Measurements from ENCODE around the gene EDRF1. TPM values are rescaled to one million over a fixed set of nuclear protein-coding genes. Genes with fewer than 3 reads are reported as not detected.

EDRF1 gene
- total and polyA plus RNA-seq, 2 of the 13 experiments (the other 11 are each of a cell fraction or from before 2014, with no cell fraction given), result 16.9 to 26.7 TPM

DNA sequence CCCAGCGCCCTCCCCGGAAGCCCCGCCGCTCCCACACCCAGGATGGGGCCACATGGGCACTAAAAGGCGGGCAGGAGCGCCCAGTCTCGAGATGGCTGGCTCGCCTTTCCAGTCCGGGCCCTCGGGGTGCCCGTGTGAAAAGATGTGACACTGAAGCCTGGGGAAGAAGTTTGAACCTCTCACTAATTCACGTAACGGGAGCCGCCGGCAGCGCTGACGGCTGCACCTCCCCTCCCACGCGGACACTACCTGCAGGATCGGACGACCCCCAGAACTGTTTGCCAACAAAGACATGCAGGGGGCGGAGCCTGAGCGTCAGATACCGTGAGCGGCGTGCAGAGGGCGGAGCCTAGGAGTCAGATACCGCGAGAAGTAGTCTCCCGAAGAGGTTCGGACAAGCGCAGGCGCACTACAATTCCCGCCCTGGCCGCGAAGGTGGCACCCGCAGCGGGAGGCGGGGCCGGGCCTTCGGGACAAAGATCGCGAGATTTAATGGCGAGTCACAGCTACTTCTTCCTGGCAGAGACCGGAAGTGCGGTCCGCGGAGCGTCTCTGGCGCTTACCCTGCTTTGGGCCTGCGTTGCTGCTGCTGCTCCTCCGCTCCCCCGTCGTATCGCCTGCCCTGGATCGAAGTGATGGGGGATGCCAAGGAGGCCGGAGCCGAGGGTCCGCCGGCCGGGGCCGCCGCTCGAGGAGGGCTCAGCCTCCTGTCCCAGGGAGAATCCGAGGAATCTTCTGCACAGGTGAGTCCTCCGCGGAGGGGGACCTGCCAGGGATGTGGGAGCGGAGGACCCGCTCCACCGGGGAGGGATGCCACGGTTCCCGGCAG is at the start of gene EDRF1 (continued):
- TF ChIP-seq, protein P1, sequence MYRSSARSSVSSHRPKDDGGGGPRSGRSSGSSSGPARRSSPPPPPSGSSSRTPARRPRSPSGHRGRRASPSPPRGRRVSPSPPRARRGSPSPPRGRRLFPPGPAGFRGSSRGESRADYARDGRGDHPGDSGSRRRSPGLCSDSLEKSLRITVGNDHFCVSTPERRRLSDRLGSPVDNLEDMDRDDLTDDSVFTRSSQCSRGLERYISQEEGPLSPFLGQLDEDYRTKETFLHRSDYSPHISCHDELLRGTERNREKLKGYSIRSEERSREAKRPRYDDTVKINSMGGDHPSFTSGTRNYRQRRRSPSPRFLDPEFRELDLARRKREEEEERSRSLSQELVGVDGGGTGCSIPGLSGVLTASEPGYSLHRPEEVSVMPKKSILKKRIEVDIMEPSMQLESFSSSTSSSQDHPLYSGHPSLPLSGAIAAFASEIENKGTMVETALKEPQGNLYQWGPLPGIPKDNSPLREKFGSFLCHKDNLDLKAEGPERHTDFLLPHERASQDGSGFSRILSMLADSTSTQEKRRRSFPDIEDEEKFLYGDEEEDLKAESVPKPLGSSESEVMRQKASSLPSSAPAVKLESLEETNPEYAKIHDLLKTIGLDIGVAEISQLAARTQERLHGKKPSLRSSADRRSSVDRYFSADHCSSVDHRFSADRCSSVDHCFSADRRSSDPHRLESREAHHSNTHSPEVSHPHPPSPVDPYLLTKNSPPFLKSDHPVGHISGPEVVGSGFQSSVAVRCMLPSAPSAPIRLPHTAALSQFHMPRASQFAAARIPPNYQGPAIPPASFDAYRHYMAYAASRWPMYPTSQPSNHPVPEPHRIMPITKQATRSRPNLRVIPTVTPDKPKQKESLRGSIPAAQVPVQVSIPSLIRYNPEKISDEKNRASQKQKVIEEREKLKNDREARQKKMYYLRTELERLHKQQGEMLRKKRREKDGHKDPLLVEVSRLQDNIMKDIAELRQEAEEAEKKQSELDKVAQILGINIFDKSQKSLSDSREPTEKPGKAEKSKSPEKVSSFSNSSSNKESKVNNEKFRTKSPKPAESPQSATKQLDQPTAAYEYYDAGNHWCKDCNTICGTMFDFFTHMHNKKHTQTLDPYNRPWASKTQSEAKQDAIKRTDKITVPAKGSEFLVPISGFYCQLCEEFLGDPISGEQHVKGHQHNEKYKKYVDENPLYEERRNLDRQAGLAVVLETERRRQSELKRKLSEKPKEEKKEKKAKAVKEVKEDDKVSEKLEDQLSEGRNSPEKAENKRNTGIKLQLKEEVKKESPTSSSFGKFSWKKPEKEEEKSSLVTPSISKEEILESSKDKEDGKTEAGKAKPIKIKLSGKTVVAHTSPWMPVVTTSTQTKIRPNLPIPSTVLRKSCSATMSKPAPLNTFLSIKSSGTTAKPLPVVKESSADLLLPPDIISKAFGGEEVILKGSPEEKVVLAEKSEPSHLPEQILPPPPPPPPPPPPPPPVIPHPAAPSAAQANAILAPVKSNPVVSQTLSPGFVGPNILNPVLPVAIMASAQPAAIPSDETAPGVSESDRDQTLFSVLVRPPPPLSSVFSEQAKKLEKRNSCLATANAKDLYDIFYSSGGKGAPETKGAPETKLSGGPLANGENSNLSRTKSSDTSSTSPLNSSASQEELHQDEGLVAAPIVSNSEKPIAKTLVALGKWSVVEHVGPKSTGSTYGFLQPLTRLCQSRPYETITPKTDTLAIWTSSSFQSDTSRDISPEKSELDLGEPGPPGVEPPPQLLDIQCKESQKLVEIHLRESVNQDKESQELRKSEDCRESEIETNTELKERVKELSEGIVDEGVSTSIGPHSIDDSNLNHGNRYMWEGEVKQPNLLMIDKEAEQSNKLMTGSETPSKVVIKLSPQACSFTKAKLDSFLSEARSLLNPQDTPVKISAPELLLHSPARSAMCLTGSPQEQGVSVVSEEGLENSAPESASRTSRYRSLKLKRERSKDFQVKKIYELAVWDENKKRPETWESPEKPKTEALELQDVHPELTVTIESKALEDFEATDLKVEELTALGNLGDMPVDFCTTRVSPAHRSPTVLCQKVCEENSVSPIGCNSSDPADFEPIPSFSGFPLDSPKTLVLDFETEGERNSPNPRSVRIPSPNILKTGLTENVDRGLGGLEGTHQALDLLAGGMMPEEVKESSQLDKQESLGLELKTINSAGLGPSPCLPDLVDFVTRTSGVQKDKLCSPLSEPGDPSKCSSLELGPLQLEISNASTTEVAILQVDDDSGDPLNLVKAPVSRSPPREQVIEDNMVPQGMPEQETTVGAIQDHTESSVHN (CRISPR knock-in tag; IDR thresholded peaks at IDR 0.05), result no peak; the same call in 1 of the 2 replicates
- TF ChIP-seq, protein P2, sequence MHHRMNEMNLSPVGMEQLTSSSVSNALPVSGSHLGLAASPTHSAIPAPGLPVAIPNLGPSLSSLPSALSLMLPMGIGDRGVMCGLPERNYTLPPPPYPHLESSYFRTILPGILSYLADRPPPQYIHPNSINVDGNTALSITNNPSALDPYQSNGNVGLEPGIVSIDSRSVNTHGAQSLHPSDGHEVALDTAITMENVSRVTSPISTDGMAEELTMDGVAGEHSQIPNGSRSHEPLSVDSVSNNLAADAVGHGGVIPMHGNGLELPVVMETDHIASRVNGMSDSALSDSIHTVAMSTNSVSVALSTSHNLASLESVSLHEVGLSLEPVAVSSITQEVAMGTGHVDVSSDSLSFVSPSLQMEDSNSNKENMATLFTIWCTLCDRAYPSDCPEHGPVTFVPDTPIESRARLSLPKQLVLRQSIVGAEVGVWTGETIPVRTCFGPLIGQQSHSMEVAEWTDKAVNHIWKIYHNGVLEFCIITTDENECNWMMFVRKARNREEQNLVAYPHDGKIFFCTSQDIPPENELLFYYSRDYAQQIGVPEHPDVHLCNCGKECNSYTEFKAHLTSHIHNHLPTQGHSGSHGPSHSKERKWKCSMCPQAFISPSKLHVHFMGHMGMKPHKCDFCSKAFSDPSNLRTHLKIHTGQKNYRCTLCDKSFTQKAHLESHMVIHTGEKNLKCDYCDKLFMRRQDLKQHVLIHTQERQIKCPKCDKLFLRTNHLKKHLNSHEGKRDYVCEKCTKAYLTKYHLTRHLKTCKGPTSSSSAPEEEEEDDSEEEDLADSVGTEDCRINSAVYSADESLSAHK (CRISPR knock-in tag; IDR thresholded peaks at IDR 0.05; ENCODE audit: borderline replicate concordance), result no peak
- TF ChIP-seq ZFP41 (CRISPR knock-in tag; IDR thresholded peaks at IDR 0.05; ENCODE audit: borderline replicate concordance), result no peak
- no peak for TF ChIP-seq NCOA5 (CRISPR knock-in tag; IDR thresholded peaks at IDR 0.05)
- TF ChIP-seq, protein P3, sequence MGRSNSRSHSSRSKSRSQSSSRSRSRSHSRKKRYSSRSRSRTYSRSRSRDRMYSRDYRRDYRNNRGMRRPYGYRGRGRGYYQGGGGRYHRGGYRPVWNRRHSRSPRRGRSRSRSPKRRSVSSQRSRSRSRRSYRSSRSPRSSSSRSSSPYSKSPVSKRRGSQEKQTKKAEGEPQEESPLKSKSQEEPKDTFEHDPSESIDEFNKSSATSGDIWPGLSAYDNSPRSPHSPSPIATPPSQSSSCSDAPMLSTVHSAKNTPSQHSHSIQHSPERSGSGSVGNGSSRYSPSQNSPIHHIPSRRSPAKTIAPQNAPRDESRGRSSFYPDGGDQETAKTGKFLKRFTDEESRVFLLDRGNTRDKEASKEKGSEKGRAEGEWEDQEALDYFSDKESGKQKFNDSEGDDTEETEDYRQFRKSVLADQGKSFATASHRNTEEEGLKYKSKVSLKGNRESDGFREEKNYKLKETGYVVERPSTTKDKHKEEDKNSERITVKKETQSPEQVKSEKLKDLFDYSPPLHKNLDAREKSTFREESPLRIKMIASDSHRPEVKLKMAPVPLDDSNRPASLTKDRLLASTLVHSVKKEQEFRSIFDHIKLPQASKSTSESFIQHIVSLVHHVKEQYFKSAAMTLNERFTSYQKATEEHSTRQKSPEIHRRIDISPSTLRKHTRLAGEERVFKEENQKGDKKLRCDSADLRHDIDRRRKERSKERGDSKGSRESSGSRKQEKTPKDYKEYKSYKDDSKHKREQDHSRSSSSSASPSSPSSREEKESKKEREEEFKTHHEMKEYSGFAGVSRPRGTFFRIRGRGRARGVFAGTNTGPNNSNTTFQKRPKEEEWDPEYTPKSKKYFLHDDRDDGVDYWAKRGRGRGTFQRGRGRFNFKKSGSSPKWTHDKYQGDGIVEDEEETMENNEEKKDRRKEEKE (IDR thresholded peaks at IDR 0.05), result no peak
- TF ChIP-seq MED13 (CRISPR knock-in tag; IDR thresholded peaks at IDR 0.05), result no peak; the same call in none of the 2 replicates
- no peak for TF ChIP-seq SRF (IDR thresholded peaks at IDR 0.05; ENCODE audit: low read depth, low read length)
- TF ChIP-seq, protein P4, sequence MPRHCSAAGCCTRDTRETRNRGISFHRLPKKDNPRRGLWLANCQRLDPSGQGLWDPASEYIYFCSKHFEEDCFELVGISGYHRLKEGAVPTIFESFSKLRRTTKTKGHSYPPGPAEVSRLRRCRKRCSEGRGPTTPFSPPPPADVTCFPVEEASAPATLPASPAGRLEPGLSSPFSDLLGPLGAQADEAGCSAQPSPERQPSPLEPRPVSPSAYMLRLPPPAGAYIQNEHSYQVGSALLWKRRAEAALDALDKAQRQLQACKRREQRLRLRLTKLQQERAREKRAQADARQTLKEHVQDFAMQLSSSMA (CRISPR knock-in tag; IDR thresholded peaks at IDR 0.05), result peak; percentile 67; the same call in 1 of the 2 replicates
- no peak for TF ChIP-seq ZNF530 (CRISPR knock-in tag; IDR thresholded peaks at IDR 0.05; ENCODE audit: low read depth)
- TF ChIP-seq, protein P5, sequence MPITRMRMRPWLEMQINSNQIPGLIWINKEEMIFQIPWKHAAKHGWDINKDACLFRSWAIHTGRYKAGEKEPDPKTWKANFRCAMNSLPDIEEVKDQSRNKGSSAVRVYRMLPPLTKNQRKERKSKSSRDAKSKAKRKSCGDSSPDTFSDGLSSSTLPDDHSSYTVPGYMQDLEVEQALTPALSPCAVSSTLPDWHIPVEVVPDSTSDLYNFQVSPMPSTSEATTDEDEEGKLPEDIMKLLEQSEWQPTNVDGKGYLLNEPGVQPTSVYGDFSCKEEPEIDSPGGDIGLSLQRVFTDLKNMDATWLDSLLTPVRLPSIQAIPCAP (CRISPR knock-in tag; IDR thresholded peaks at IDR 0.05; ENCODE audit: low read depth), result peak; percentile 39; the same call in 1 of the 2 replicates
- no peak for TF ChIP-seq MBNL3 (CRISPR knock-in tag; conservative IDR thresholded peaks at IDR 0.05)
- TF ChIP-seq ZNF367 (CRISPR knock-in tag; IDR thresholded peaks at IDR 0.05; ENCODE audit: borderline replicate concordance), result 0 out of 2 replicates have a peak, but pooled peaks have one; percentile 48

Measured in HepG2 (cell line).